ENCODE data around the gene RETN. TPM values are rescaled to one million over a fixed set of nuclear protein-coding genes. Genes with fewer than 3 reads are reported as not detected.

Gene RETN
- total RNA-seq, 4 donors from 2014 or later, result not detected

DNA sequence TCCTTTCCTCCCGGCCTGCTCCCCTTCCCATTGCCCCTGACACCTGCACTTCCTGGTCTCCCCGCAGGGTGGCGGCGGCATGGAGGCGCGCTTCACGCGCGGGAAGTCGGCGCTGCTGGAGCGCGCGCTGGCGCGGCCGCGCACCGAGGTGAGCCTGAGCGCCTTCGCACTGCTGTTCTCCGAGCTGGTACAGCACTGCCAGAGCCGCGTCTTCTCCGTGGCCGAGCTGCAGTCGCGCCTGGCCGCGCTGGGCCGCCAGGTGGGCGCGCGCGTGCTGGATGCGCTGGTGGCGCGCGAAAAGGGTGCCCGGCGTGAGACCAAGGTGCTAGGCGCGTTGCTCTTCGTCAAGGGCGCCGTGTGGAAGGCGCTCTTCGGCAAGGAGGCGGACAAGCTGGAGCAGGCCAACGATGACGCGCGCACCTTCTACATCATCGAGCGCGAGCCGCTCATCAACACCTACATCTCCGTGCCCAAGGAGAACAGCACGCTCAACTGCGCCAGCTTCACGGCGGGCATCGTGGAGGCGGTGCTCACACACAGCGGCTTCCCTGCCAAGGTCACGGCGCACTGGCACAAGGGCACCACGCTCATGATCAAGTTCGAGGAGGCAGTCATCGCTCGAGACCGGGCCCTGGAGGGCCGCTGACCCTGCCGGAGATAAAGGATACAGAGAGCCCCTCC lies 13.5 kb downstream of the RETN start:
- Histone ChIP-seq H3K27ac (peak overlapping the region in 2 of 4 donors; percentile 85 to 92), H3K4me1 (peaks cover 0 to 26% (median 8%) of the 10 kb centered on the region in 3 donors), H3K36me3 (peaks cover 0 to 34% of the 10 kb centered on the region in 2 donors), H3K27me3 (peaks cover 28% of the 10 kb centered on the region), H3K9me3 (no peaks in the 10 kb centered on the region), H3K4me3 (peak overlapping the region in 1 of 2 donors; percentile 99)
- WGBS, 2 donors (ENCODE audit: low coverage in 1 of 2), result 0 to 95% methylated on average over 1 to 12 of the region's 74 CpGs
- ATAC-seq, result no peak
- no peak for TF ChIP-seq POLR2A (IDR thresholded peaks at IDR 0.05)
- no peak for TF ChIP-seq EP300 (IDR thresholded peaks at IDR 0.05)
- TF ChIP-seq POLR2AphosphoS5 (IDR thresholded peaks at IDR 0.05), result no peak
- TF ChIP-seq, protein P1, sequence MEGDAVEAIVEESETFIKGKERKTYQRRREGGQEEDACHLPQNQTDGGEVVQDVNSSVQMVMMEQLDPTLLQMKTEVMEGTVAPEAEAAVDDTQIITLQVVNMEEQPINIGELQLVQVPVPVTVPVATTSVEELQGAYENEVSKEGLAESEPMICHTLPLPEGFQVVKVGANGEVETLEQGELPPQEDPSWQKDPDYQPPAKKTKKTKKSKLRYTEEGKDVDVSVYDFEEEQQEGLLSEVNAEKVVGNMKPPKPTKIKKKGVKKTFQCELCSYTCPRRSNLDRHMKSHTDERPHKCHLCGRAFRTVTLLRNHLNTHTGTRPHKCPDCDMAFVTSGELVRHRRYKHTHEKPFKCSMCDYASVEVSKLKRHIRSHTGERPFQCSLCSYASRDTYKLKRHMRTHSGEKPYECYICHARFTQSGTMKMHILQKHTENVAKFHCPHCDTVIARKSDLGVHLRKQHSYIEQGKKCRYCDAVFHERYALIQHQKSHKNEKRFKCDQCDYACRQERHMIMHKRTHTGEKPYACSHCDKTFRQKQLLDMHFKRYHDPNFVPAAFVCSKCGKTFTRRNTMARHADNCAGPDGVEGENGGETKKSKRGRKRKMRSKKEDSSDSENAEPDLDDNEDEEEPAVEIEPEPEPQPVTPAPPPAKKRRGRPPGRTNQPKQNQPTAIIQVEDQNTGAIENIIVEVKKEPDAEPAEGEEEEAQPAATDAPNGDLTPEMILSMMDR (IDR thresholded peaks at IDR 0.05), result no peak

DNA sequence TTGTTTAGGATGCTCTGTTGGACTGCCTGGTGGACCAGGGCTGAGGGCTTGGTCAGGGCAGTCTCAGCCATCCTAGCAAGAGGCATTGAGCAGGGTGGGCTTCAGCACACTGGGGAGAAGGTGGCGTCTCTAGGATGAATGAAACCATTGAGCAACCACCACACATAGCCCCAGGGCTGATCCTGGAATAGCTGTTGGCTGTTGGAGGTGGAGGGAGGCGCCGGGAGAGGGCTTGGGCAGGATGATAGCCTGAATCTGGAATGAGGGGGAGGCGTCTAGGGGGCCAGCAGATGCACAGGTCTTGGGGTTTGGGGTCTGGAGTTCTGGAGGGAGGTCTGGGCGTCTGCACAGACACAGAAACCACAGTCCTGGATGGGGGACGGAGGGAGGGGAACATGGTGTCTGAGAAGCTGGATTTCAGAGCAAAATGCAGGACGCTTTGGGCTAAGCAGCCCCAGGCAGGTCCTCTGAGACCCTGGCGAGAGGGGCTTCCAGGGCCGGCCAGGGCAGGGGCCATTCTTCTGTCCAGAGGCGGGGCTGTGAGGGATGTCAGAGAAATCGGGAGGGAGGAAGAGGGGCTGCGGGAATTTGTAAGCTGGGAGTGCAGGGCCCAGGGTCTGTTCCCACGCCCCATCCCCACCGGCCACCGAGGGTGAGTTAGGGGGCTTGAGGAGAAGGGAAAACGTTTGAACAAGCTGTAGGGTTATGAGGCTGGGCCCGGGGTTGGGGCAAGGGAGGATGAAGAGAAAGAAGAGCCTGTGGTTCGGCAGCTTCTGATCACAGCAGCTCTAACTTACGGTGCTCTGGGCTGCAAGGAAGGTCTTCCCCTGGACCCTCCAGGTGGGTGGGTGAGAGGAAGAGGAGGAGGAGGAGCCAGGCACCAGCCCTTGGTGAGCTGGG lies 16.9 kb downstream of the RETN start:
- WGBS, 2 donors (ENCODE audit: low coverage in 1 of 2), result 24 to 36% methylated on average over 4 to 11 of the region's 19 CpGs
- H3K4me1 ChIP-seq, result peaks cover 0 to 20% (median 8%) of the 10 kb centered on the region in 3 donors
- no peak overlapping the region for H3K27ac ChIP-seq
- no peaks in the 10 kb centered on the region for H3K9me3 ChIP-seq
- no peak for TF ChIP-seq POLR2A (IDR thresholded peaks at IDR 0.05)
- H3K27me3 ChIP-seq, result peaks cover 20% of the 10 kb centered on the region
- H3K4me3 ChIP-seq, result no peak overlapping the region
- no peak for ATAC-seq
- H3K36me3 ChIP-seq, result peaks cover 0 to 34% of the 10 kb centered on the region in 2 donors

DNA sequence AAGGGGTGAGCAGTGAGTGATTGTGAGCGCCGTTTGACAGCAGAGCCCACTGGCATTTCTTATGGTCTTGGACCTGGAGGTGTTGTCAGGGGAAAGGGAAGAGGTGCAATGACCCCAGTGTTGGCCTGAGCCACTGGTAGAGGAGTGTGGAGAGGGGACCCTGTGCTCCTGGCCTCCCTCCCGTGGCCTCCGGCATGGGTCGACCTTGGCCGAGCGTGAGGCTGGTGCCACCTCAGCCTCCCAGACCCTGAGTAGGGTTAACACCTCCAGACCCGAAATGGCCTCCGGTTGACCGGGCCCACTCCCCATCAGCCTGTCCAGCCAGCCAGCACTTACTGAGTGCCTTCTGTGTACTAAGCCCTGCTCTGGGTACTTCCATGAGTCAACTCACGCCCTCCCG lies 18.3 kb downstream of the RETN start:
- Histone ChIP-seq H3K27ac (no peak overlapping the region), H3K27me3 (peaks cover 30% of the 10 kb centered on the region), H3K9me3 (no peaks in the 10 kb centered on the region), H3K36me3 (peaks cover 0 to 33% of the 10 kb centered on the region in 2 donors), H3K4me3 (no peak overlapping the region), H3K4me1 (peaks cover 0 to 8% (median under 1%) of the 10 kb centered on the region in 3 donors)
- TF ChIP-seq POLR2AphosphoS5 (IDR thresholded peaks at IDR 0.05) (no peak), EP300 (IDR thresholded peaks at IDR 0.05) (no peak), POLR2A (IDR thresholded peaks at IDR 0.05) (no peak)
- TF ChIP-seq, protein P1 (IDR thresholded peaks at IDR 0.05), result no peak
- 82 to 87% methylated on average over 4 to 7 of the region's 12 CpGs for WGBS, 2 donors (ENCODE audit: low coverage in 1 of 2)
- no peak for ATAC-seq

GRCh38 chr19:7689165-7689564 lies 20.3 kb downstream of the RETN start:
- no peaks in the 10 kb centered on the region for H3K9me3 ChIP-seq
- WGBS, 2 donors (ENCODE audit: low coverage in 1 of 2), result 29 to 83% methylated on average over 1 to 3 of the region's 23 CpGs
- peaks cover 47% of the 10 kb centered on the region for H3K27me3 ChIP-seq
- no peaks in the 10 kb centered on the region for H3K4me1 ChIP-seq
- TF ChIP-seq POLR2AphosphoS5 (IDR thresholded peaks at IDR 0.05), result no peak
- TF ChIP-seq EP300 (IDR thresholded peaks at IDR 0.05), result no peak
- TF ChIP-seq, protein P1 (IDR thresholded peaks at IDR 0.05), result no peak
- TF ChIP-seq POLR2A (IDR thresholded peaks at IDR 0.05), result no peak
- no peak for ATAC-seq
- peaks cover 0 to 13% of the 10 kb centered on the region in 2 donors for H3K36me3 ChIP-seq
- no peak overlapping the region for H3K27ac ChIP-seq
- no peak overlapping the region for H3K4me3 ChIP-seq

GRCh38 chr19:7690779-7691258 lies 22.0 kb downstream of the RETN start:
- TF ChIP-seq POLR2AphosphoS5 (IDR thresholded peaks at IDR 0.05) (no peak), POLR2A (IDR thresholded peaks at IDR 0.05) (no peak), EP300 (IDR thresholded peaks at IDR 0.05) (no peak)
- TF ChIP-seq, protein P1 (IDR thresholded peaks at IDR 0.05), result no peak
- Histone ChIP-seq H3K4me1 (no peaks in the 10 kb centered on the region), H3K4me3 (no peak overlapping the region), H3K9me3 (no peaks in the 10 kb centered on the region), H3K27ac (no peak overlapping the region), H3K27me3 (peaks cover 57% of the 10 kb centered on the region), H3K36me3 (no peaks in the 10 kb centered on the region)
- ATAC-seq, result no peak
- 64 to 84% methylated on average over 5 to 7 of the region's 8 CpGs for WGBS, 2 donors (ENCODE audit: low coverage in 1 of 2)

Data from gastroesophageal sphincter (tissue), 4 donors.